Keratinocyte (primary cell): ENCODE results near the gene KCNJ6. TPM values are rescaled to one million over a fixed set of nuclear protein-coding genes. Genes with fewer than 3 reads are reported as not detected.

ENCODE experiments used
- DNase-seq: peaks from one replicate; pipeline ENCODE4 v3.0.0-alpha.2; 2011; ENCODE audit warnings: low read depth, missing footprints, low spot score
- FAIRE-seq: peaks from 2 replicates; lab custom pipeline; 2011; peaks lifted over from hg19 to GRCh38; lab: Jason Lieb, UNC
- H2AFZ ChIP-seq: 2 replicates; pipeline ENCODE4 v1.6.0; 2012; ENCODE audit warnings: low read length, control low read depth, inconsistent platforms; ENCODE audit not compliant: control insufficient read depth
- H3K27ac ChIP-seq: 2 replicates; pipeline ENCODE4 v1.5.1; 2011; ENCODE audit warnings: low read length; ENCODE audit not compliant: control insufficient read depth, insufficient read depth
- H3K27me3 ChIP-seq: 3 replicates; pipeline ENCODE4 v1.6.0; 2011; ENCODE audit warnings: low read length; ENCODE audit not compliant: control insufficient read depth, insufficient read depth; ENCODE audit errors: extremely low read depth
- H3K36me3 ChIP-seq, 2 experiments: 2 replicates in 1 of 2; 3 replicates in 1 of 2; pipeline ENCODE4 v1.5.1; 2011; ENCODE audit warnings: low read length in 2 of 2, mild to moderate bottlenecking in 1 of 2; ENCODE audit not compliant: control insufficient read depth in 2 of 2, insufficient read depth in 2 of 2; ENCODE audit errors: extremely low read depth in 1 of 2
- H3K4me1 ChIP-seq: 3 replicates; pipeline ENCODE4 v1.5.1; 2011; ENCODE audit warnings: low read length; ENCODE audit not compliant: control insufficient read depth, insufficient read depth; ENCODE audit errors: extremely low read depth
- H3K4me2 ChIP-seq: 3 replicates; pipeline ENCODE4 v1.6.0; 2011; ENCODE audit warnings: low read depth, low read length; ENCODE audit not compliant: control insufficient read depth, insufficient read depth; ENCODE audit errors: extremely low read depth
- H3K4me3 ChIP-seq, 3 experiments: fragments of 200-600 bp in 1 of 3; sonication (generic) in 1 of 3; 2 replicates in 2 of 3; 3 replicates in 1 of 3; pipeline ENCODE4 v1.5.1; 2011 to 2016; ENCODE audit warnings: low read length in 3 of 3, mild to moderate bottlenecking in 3 of 3, control low read depth in 2 of 3, inconsistent platforms in 1 of 3, low read depth in 1 of 3, mixed read lengths in 1 of 3, mixed run types in 1 of 3, moderate library complexity in 1 of 3; ENCODE audit not compliant: control insufficient read depth in 2 of 3, insufficient read depth in 2 of 3; ENCODE audit errors: extremely low read depth in 1 of 3
- H3K79me2 ChIP-seq: 2 replicates; pipeline ENCODE4 v1.6.0; 2012; ENCODE audit warnings: low read length; ENCODE audit not compliant: control insufficient read depth, insufficient read depth
- H3K9ac ChIP-seq: 3 replicates; pipeline ENCODE4 v1.6.0; 2011; ENCODE audit warnings: low read length; ENCODE audit not compliant: control insufficient read depth, insufficient read depth; ENCODE audit errors: extremely low read depth
- H3K9me1 ChIP-seq: 3 replicates; pipeline ENCODE4 v1.6.0; 2011; ENCODE audit warnings: low read length; ENCODE audit not compliant: control insufficient read depth, insufficient read depth; ENCODE audit errors: extremely low read depth
- H3K9me3 ChIP-seq: 2 replicates; pipeline ENCODE4 v1.5.1; 2012; ENCODE audit warnings: low read depth, low read length; ENCODE audit not compliant: control insufficient read depth
- H4K20me1 ChIP-seq: 3 replicates; pipeline ENCODE4 v1.6.0; 2011; ENCODE audit warnings: low read length; ENCODE audit not compliant: control insufficient read depth, insufficient read depth; ENCODE audit errors: extremely low read depth
- CTCF ChIP-seq, 3 experiments: IDR thresholded peaks in 1 of 3; conservative IDR thresholded peaks in 1 of 3; optimal IDR thresholded peaks in 1 of 3; 2 replicates in 2 of 3; 3 replicates in 1 of 3; pipeline versions ENCODE3 to v1.5.1; 2011; ENCODE audit warnings: low read length in 3 of 3, mild to moderate bottlenecking in 3 of 3, moderate library complexity in 2 of 3, control low read depth in 1 of 3, inconsistent platforms in 1 of 3; ENCODE audit not compliant: insufficient read depth in 2 of 3; ENCODE audit errors: extremely low read depth in 1 of 3
- EZH2 ChIP-seq: IDR thresholded peaks from one replicate; pipeline ENCODE4 v1.6.1; 2012; ENCODE audit warnings: inconsistent platforms, mild to moderate bottlenecking, low read length, moderate library complexity
- dilution Hi-C: fragments of 300-500 bp; cut with MboI; formaldehyde crosslinking; loops from one replicate; pipeline ENCODE4 v1.7.0; 2020; ENCODE audit warnings: low sequenced_read_pairs; ENCODE audit not compliant: extremely low pct_ligation_motif_present
- polyA plus RNA-seq, 5 experiments: library from polyadenylated mRNA; depleted of rRNA in 3 of 5; stranded (reverse) in 3 of 5; stranded (forward) in 1 of 5; unstranded in 1 of 5; fragments of >200 nt; gene quantifications; 1 replicate in 1 of 5; 2 replicates in 3 of 5; 3 replicates in 1 of 5; pipeline versions ENCODE4 v1.2.1 to v1.2.3, GENCODE V29; 2011 to 2012; ENCODE audit warnings: missing spikeins in 2 of 5, low read depth in 1 of 5, low replicate concordance in 1 of 5

KCNJ6 gene
- polyA plus RNA-seq, 1 donor (not counting 4 experiments of a cell fraction or from before 2014, with no cell fraction given), result not detected

GRCh38 chr21:37903396-37903795 is 12.9 kb downstream of the KCNJ6 start:
- no peak for TF ChIP-seq CTCF (optimal IDR thresholded peaks at IDR 0.05 in 1 of 3, IDR thresholded peaks at IDR 0.05 in 1 of 3, conservative IDR thresholded peaks at IDR 0.05 in 1 of 3; ENCODE audit: extremely low read depth in 1 of 3, insufficient read depth in 2 of 3, low read length in 3 of 3)
- TF ChIP-seq EZH2, result no peak
- no peaks in the 10 kb centered on the region for H3K4me1 ChIP-seq
- no peaks in the 10 kb centered on the region for H3K79me2 ChIP-seq
- DNase-seq (no peak), FAIRE-seq (no peak)
- no peak overlapping the region for H3K27ac ChIP-seq
- peaks cover 18% of the 10 kb centered on the region for H3K27me3 ChIP-seq
- no peaks in the 10 kb centered on the region for H3K9me1 ChIP-seq
- dilution Hi-C loops, result loop anchor here (25.0 kb wide), 1 partner anchor 191 kb away; no protein-coding TSS in a partner anchor
- H3K4me2 ChIP-seq, result no peak overlapping the region
- H3K9me3 ChIP-seq, result no peaks in the 10 kb centered on the region
- no peak overlapping the region for H3K9ac ChIP-seq
- no peaks in the 10 kb centered on the region for H4K20me1 ChIP-seq
- H3K36me3 ChIP-seq, result no peaks in the 10 kb centered on the region
- no peak overlapping the region for H3K4me3 ChIP-seq
- H2AFZ ChIP-seq, result no peak overlapping the region

GRCh38 chr21:37899146-37899545 is 17.1 kb downstream of the KCNJ6 start:
- FAIRE-seq (no peak), DNase-seq (no peak)
- no peak for TF ChIP-seq CTCF (optimal IDR thresholded peaks at IDR 0.05 in 1 of 3, IDR thresholded peaks at IDR 0.05 in 1 of 3, conservative IDR thresholded peaks at IDR 0.05 in 1 of 3; ENCODE audit: extremely low read depth in 1 of 3, insufficient read depth in 2 of 3, low read length in 3 of 3)
- peak; percentile 7 for TF ChIP-seq EZH2
- Histone ChIP-seq H3K9me1 (no peaks in the 10 kb centered on the region), H3K4me3 (no peak overlapping the region), H3K27ac (no peak overlapping the region), H3K9me3 (no peaks in the 10 kb centered on the region), H4K20me1 (no peaks in the 10 kb centered on the region), H3K27me3 (peaks cover 15% of the 10 kb centered on the region), H3K4me1 (no peaks in the 10 kb centered on the region), H3K4me2 (no peak overlapping the region), H2AFZ (no peak overlapping the region), H3K36me3 (no peaks in the 10 kb centered on the region), H3K79me2 (no peaks in the 10 kb centered on the region), H3K9ac (no peak overlapping the region)
- dilution Hi-C loops, result no loop called here
